Naive thymus-derived CD4-positive, alpha-beta T cell (primary cell): ENCODE measurements around the gene NFKB2. TPM values are rescaled to one million over a fixed set of nuclear protein-coding genes. Genes with fewer than 3 reads are reported as not detected.

ENCODE experiments used
- ATAC-seq: fragments of 150-1000 bp; cut with Tn5 transposase; 2 replicates; pipeline ENCODE4 v1.10.0; 2021; ENCODE audit warnings: mild to moderate bottlenecking, moderate library complexity
- CTCF ChIA-PET: fragments of 350-600 bp; sonication (Branson Sonifier 250); formaldehyde crosslinking; loops from one replicate; lab custom pipeline; 2021; ENCODE audit warnings: antibody characterized with exemption; lab: Charles Lee
- POLR2A ChIA-PET: fragments of 350-600 bp; sonication (Branson Sonifier 250); formaldehyde crosslinking; loops from one replicate; lab custom pipeline; 2021; ENCODE audit warnings: antibody characterized with exemption, inconsistent platforms; lab: Charles Lee
- DNase-seq, 9 donors: peaks; one replicate each; pipeline versions ENCODE4 v3.0.0 to v3.0.0-alpha.2; 2020 to 2022; ENCODE audit warnings: mixed read lengths in 1 of 9
- H3K27ac ChIP-seq: one replicate; pipeline ENCODE4 v1.7.0; 2013; ENCODE audit warnings: mild to moderate bottlenecking, low read depth, low read length, moderate library complexity
- H3K27me3 ChIP-seq, 2 donors: one replicate each; pipeline ENCODE4 v1.7.0; 2013; ENCODE audit warnings: low read length in 2 of 2, mild to moderate bottlenecking in 2 of 2, moderate library complexity in 2 of 2; ENCODE audit not compliant: control insufficient read depth in 2 of 2, insufficient read depth in 2 of 2
- H3K36me3 ChIP-seq, 3 experiments: 1 replicate in 2 of 3; 2 replicates in 1 of 3; pipeline ENCODE4 v1.7.0; 2013; ENCODE audit warnings: low read length in 3 of 3, mild to moderate bottlenecking in 3 of 3, moderate library complexity in 1 of 3; ENCODE audit not compliant: insufficient read depth in 3 of 3, control insufficient read depth in 2 of 3
- H3K4me1 ChIP-seq, 2 donors: one replicate each; pipeline ENCODE4 v1.7.0; 2013; ENCODE audit warnings: low read length in 2 of 2, mild to moderate bottlenecking in 2 of 2, moderate library complexity in 1 of 2; ENCODE audit not compliant: control insufficient read depth in 2 of 2, insufficient read depth in 2 of 2
- H3K4me3 ChIP-seq: 2 replicates; pipeline ENCODE4 v1.7.0; 2013; ENCODE audit warnings: mild to moderate bottlenecking, low read length
- H3K9me3 ChIP-seq, 3 experiments: 1 replicate in 2 of 3; 2 replicates in 1 of 3; pipeline ENCODE4 v1.7.0; 2013; ENCODE audit warnings: low read length in 3 of 3; ENCODE audit not compliant: control insufficient read depth in 2 of 3
- H3K27ac Mint-ChIP-seq, 9 donors: one replicate each; pipeline ENCODE4 v1.8.0; 2020 to 2022; ENCODE audit warnings: mixed read lengths in 9 of 9, mild to moderate bottlenecking in 8 of 9, moderate library complexity in 5 of 9, inconsistent platforms in 2 of 9
- H3K27me3 Mint-ChIP-seq, 5 donors: one replicate each; pipeline ENCODE4 v1.8.0; 2021 to 2022; ENCODE audit warnings: mixed read lengths in 5 of 5, mild to moderate bottlenecking in 1 of 5
- H3K36me3 Mint-ChIP-seq, 5 donors: one replicate each; pipeline ENCODE4 v1.8.0; 2020 to 2022; ENCODE audit warnings: mixed read lengths in 5 of 5, mild to moderate bottlenecking in 3 of 5, inconsistent platforms in 1 of 5
- H3K4me1 Mint-ChIP-seq, 7 donors: one replicate each; pipeline ENCODE4 v1.8.0; 2020 to 2022; ENCODE audit warnings: mixed read lengths in 7 of 7, mild to moderate bottlenecking in 3 of 7, inconsistent platforms in 1 of 7
- H3K4me3 Mint-ChIP-seq, 10 donors: one replicate each; pipeline ENCODE4 v1.8.0; 2020 to 2022; ENCODE audit warnings: mild to moderate bottlenecking in 10 of 10, mixed read lengths in 10 of 10, moderate library complexity in 6 of 10, inconsistent platforms in 2 of 10
- H3K9me3 Mint-ChIP-seq, 11 donors: one replicate each; pipeline ENCODE4 v1.8.0; 2020 to 2022; ENCODE audit warnings: mixed read lengths in 11 of 11, mild to moderate bottlenecking in 4 of 11, inconsistent platforms in 1 of 11, moderate library complexity in 1 of 11
- intact Hi-C, 2 donors: fragments of 100-400 bp; cut with micrococcal nuclease; formaldehyde crosslinking; loops; one replicate each; pipeline ENCODE4 v1.15.1; 2023
- polyA plus RNA-seq, 2 donors: library from polyadenylated mRNA; unstranded; fragments of 300-500 nt; fragmentation: Illumina TruSeq; gene quantifications; one replicate each; pipeline ENCODE4 v1.2.3, GENCODE V29; 2021
- total RNA-seq, 6 experiments: library from RNA in 5 of 6; stranded (reverse) in 5 of 6; gene quantifications; 1 replicate in 5 of 6; 2 replicates in 1 of 6; pipeline ENCODE4 v1.2.3 and lab custom pipeline; 2021 to 2026

Gene NFKB2
- total and polyA plus RNA-seq, 7 experiments from 2014 or later: 8.7 to 271 (median 147) TPM

DNA sequence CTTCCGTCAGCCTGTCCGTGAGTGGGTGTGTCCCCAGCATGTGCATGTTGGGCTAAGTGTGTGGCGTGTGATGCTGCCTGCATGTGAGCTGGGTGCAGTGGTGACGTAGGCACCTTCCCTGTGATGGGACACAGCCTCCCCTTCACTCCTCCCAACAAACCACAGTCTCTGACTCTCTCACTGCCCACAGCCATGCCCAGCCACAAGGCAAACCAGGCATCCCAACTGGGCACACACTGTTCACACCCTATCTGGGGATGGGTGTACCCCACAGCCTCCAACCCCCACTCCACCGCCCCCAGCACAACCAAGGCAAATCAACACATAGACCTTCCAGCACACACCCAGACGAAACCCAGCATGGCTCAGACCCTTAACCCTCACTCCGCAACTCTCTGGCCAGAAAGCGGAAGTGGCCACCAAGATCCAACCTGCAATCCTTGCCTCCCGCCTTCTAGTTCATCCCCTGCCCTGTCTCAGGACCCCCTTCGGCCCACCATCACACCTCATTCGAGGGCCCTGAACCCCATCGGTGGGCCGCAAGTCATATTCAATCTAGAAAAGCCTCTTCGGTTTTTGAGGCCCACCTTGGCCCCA is 12.7 kb downstream of the NFKB2 start:
- peaks cover 5 to 35% of the 10 kb centered on the region in 2 donors for H3K4me1 ChIP-seq
- H3K36me3 ChIP-seq: peaks cover 0 to 8% (median 0%) of the 10 kb centered on the region in 3 experiments
- DNase-seq (peak in 1 of 9 donors; percentile 61), ATAC-seq (peak; percentile 6)
- peak overlapping the region; percentile 44 to 90 (median 80) for H3K4me3 Mint-ChIP-seq
- H3K9me3 Mint-ChIP-seq: no peaks in the 10 kb centered on the region
- H3K4me3 ChIP-seq: no peak overlapping the region
- ChIA-PET POLR2A (interaction anchor here (1.4 to 4.1 kb wide), 4 partner anchors 10 to 42 kb away, joined by 4 to 53 read pairs (median 10); partner anchors contain the start of gene FBXL15), CTCF (interaction anchor here (0.6 kb wide), 1 partner anchor 171 kb away, joined by 3 read pairs; no protein-coding TSS in a partner anchor)
- intact Hi-C loops: no loop called here
- H3K36me3 Mint-ChIP-seq: peaks cover 0 to 4% (median 0%) of the 10 kb centered on the region in 5 donors
- H3K27ac ChIP-seq: peak overlapping the region; percentile 63
- H3K27me3 Mint-ChIP-seq: peaks cover 0 to 32% (median 18%) of the 10 kb centered on the region in 5 donors
- H3K27me3 ChIP-seq: peaks cover 0 to 12% of the 10 kb centered on the region in 2 donors
- H3K27ac Mint-ChIP-seq: peak overlapping the region; percentile 48 to 96 (median 86)
- no peaks in the 10 kb centered on the region for H3K9me3 ChIP-seq
- peaks cover 22 to 49% (median 40%) of the 10 kb centered on the region in 7 donors for H3K4me1 Mint-ChIP-seq

DNA sequence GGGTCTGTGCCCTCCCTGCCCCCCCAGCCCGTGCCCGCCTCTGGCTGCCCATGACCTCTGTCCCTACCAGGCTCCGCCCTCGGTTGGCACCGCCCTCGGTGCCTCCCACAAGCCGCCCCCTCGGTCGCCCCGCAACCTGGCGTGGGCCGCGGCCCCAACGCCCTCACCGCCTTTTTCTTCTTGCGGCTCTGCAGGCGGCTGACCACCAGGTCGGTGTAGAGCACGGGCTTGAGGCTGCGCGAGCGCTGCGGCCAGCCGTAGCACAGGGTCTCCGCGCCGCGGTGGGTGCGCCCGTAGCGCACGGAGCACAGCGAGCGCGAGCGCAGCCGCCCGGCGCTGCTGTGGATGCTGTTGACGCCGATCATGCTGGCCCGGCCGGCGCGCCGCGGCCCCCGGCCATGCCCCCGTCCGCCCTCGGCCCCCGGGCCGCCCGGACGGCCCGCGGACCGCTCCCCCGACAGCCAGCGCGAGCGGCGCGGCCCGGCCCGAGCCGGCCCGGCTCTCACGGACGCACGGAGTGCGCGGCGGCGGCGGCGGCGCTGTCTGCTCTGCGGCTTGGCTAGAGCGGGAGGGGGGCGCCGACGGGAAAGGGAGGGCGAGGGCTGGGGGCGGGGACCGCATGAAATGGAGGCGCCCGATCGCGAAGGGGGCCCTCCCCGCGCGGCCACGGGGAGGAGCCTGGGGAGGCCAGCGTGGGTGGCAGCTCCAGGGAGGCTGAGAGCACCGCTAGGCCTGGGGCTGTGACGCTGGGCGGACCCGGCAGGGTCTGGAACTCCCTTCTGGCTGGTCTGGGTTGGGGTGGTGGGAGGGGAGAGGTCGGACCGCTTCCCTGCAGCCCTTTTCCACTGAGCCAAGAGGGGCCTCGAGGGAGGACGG is 13.5 kb downstream of the NFKB2 start:
- peaks cover 0 to 8% (median 0%) of the 10 kb centered on the region in 3 experiments for H3K36me3 ChIP-seq
- intact Hi-C loops: loop anchor here (1.0 kb wide), 4 partner anchors 10 to 41 kb away; partner anchors contain the start of gene NFKB2 (in 1 of the 2)
- POLR2A ChIA-PET: interaction anchor here (1.0 to 5.1 kb wide), 8 partner anchors 12 to 233 kb away, joined by 3 to 55 read pairs (median 10); partner anchors contain the start of genes C10orf95, CUEDC2, FBXL15 and NFKB2
- peaks cover 5 to 36% of the 10 kb centered on the region in 2 donors for H3K4me1 ChIP-seq
- peaks cover 22 to 50% (median 42%) of the 10 kb centered on the region in 7 donors for H3K4me1 Mint-ChIP-seq
- H3K9me3 Mint-ChIP-seq: no peaks in the 10 kb centered on the region
- peak overlapping the region; percentile 72 for H3K27ac ChIP-seq
- peaks cover 0 to 32% (median 18%) of the 10 kb centered on the region in 5 donors for H3K27me3 Mint-ChIP-seq
- H3K4me3 ChIP-seq: peak overlapping the region; percentile 66
- H3K36me3 Mint-ChIP-seq: no peaks in the 10 kb centered on the region
- peak; percentile 53 to 88 (median 76) for DNase-seq
- CTCF ChIA-PET: interaction anchor here (1.2 kb wide), 1 partner anchor 8 kb away, joined by 3 read pairs; no protein-coding TSS in a partner anchor
- ATAC-seq: peak; percentile 79
- H3K27me3 ChIP-seq: peaks cover 0 to 12% of the 10 kb centered on the region in 2 donors
- H3K4me3 Mint-ChIP-seq: peak overlapping the region; percentile 73 to 91 (median 87)
- H3K27ac Mint-ChIP-seq: peak overlapping the region; percentile 42 to 92 (median 87)
- H3K9me3 ChIP-seq: no peaks in the 10 kb centered on the region

DNA sequence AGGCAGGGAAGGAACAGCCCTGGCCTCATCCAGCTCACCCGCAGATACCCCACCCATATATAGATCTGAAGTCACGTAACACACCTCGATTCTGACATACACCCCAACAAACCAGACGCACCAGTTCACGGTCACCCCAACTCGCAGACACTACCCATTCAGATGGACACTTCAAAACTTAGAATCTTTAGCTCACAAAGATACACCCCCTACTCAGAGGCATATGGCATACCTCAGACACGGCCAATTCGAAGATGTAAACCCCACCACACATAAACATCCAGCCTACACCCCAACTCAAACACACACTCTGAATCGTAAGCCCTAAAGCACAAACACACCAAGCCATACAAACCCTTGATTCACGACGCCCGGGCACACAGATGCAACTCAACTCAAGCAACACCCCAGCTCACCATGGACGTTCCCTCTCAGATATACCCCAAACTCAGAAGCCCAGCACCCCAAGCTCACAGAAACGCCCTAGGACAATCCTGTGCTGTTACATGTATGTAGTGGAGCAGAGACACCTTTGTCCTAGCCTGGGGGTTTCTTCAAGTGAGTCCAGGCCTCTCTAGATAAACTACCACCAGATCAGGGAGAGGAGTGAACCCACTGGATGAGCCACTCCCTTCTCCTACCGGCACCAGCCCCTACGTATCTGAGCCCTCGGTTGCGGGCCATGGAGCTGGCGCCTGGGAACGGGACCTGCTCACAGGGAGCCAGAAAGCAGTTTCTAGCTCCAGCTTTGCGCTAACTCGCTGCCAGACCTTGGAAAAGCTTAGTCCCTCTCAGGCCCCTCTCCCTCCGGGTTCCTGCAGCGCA is 14.3 kb downstream of the NFKB2 start:
- Mint-ChIP-seq H3K9me3 (no peaks in the 10 kb centered on the region), H3K27ac (peak overlapping the region; percentile 42 to 92 (median 87)), H3K4me1 (peaks cover 22 to 50% (median 42%) of the 10 kb centered on the region in 7 donors), H3K36me3 (no peaks in the 10 kb centered on the region), H3K4me3 (peak overlapping the region; percentile 73 to 91 (median 87)), H3K27me3 (peaks cover 0 to 39% (median 18%) of the 10 kb centered on the region in 5 donors)
- Histone ChIP-seq H3K27me3 (peaks cover 0 to 12% of the 10 kb centered on the region in 2 donors), H3K4me1 (peaks cover 5 to 36% of the 10 kb centered on the region in 2 donors), H3K27ac (peak overlapping the region; percentile 72), H3K9me3 (no peaks in the 10 kb centered on the region), H3K36me3 (peaks cover 0 to 2% (median 0%) of the 10 kb centered on the region in 3 experiments), H3K4me3 (peak overlapping the region; percentile 66)
- ChIA-PET CTCF (interaction anchor here (1.0 to 3.2 kb wide), 4 partner anchors 9 to 41 kb away, joined by 3 to 16 read pairs (median 5); partner anchors contain the start of genes C10orf95 and FBXL15), POLR2A (interaction anchor here (1.0 to 5.1 kb wide), 8 partner anchors 12 to 232 kb away, joined by 3 to 55 read pairs (median 10); partner anchors contain the start of genes C10orf95, CUEDC2, FBXL15 and NFKB2)
- DNase-seq (peak in 1 of 9 donors; percentile 17), ATAC-seq (no peak)
- intact Hi-C loops: loop anchor here (1.0 kb wide), 5 partner anchors 11 to 92 kb away; partner anchors contain the start of genes ACTR1A (in 1 of the 2) and NFKB2 (in 1 of the 2)

DNA sequence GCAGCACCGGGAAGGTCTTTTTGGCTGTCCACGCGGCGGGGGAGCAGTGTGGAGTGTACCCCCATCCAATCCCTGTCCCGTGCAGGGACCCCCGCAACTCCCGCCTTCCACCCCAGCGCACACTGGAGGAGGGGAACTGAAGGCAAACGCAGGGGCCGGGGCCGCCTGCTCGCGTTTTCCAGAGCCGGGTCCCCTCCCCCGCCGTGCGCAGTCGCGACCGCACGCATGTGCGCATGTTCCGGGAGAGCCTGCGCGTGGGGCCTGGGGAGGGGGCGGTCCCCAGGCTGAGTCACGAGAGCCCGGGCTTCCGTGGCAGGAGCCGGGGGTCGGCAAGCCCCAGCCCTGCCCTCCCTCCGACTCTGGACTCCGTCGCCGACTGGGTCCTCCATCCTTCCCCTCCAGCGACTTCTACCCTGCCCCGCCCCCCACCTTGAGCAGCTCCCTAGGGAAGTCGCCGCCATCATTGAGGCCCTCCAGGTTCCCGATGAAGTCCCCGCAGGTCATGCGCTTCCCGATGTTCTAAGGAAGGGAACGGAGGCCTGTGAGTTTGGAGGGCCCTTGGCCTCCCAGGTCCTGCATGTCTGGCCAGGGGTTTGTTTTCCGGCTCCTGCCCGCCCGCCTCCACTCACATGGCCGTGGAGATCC is 15.0 kb downstream of the NFKB2 start:
- peaks cover 22 to 50% (median 42%) of the 10 kb centered on the region in 7 donors for H3K4me1 Mint-ChIP-seq
- peak in 8 of 9 donors; percentile 67 to 85 (median 72) for DNase-seq
- peak overlapping the region; percentile 72 for H3K27ac ChIP-seq
- CTCF ChIA-PET: interaction anchor here (1.0 to 3.2 kb wide), 5 partner anchors 9 to 40 kb away, joined by 3 to 16 read pairs (median 4); partner anchors contain the start of genes C10orf95 and FBXL15
- H3K4me3 Mint-ChIP-seq: peak overlapping the region; percentile 73 to 91 (median 87)
- H3K36me3 Mint-ChIP-seq: no peaks in the 10 kb centered on the region
- peaks cover 0 to 41% (median 18%) of the 10 kb centered on the region in 5 donors for H3K27me3 Mint-ChIP-seq
- H3K27me3 ChIP-seq: peaks cover under 1 to 12% of the 10 kb centered on the region in 2 donors
- H3K9me3 Mint-ChIP-seq: no peaks in the 10 kb centered on the region
- intact Hi-C loops: loop anchor here (1.0 kb wide), 2 partner anchors 11 to 92 kb away; partner anchors contain the start of gene ACTR1A (in 1 of the 2)
- H3K36me3 ChIP-seq: no peaks in the 10 kb centered on the region
- ATAC-seq: peak; percentile 33
- peak overlapping the region; percentile 64 to 92 (median 87) for H3K27ac Mint-ChIP-seq
- peak overlapping the region; percentile 66 for H3K4me3 ChIP-seq
- POLR2A ChIA-PET: interaction anchor here (0.6 to 5.1 kb wide), 7 partner anchors 11 to 231 kb away, joined by 3 to 55 read pairs (median 11); partner anchors contain the start of genes C10orf95, CUEDC2, FBXL15 and NFKB2
- peaks cover 5 to 36% of the 10 kb centered on the region in 2 donors for H3K4me1 ChIP-seq
- H3K9me3 ChIP-seq: no peaks in the 10 kb centered on the region
